ENCODE results near the gene DCAF5.
A peak's percentile ranks its signal among the peaks of the same experiment; 100 is the strongest.
"Not testable (repeated sequence)": the region's sequence is repeated elsewhere in the genome, so short reads cannot be mapped to it uniquely, and the experiment has no call there.

DCAF5 gene, protein sequence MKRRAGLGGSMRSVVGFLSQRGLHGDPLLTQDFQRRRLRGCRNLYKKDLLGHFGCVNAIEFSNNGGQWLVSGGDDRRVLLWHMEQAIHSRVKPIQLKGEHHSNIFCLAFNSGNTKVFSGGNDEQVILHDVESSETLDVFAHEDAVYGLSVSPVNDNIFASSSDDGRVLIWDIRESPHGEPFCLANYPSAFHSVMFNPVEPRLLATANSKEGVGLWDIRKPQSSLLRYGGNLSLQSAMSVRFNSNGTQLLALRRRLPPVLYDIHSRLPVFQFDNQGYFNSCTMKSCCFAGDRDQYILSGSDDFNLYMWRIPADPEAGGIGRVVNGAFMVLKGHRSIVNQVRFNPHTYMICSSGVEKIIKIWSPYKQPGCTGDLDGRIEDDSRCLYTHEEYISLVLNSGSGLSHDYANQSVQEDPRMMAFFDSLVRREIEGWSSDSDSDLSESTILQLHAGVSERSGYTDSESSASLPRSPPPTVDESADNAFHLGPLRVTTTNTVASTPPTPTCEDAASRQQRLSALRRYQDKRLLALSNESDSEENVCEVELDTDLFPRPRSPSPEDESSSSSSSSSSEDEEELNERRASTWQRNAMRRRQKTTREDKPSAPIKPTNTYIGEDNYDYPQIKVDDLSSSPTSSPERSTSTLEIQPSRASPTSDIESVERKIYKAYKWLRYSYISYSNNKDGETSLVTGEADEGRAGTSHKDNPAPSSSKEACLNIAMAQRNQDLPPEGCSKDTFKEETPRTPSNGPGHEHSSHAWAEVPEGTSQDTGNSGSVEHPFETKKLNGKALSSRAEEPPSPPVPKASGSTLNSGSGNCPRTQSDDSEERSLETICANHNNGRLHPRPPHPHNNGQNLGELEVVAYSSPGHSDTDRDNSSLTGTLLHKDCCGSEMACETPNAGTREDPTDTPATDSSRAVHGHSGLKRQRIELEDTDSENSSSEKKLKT

GRCh38 chr14:69152902-69153151, at the start of gene DCAF5:
TSS of gene DCAF5 (minus strand) at chr14:69153119. CDS start at chr14:69152978, 141 bp downstream.
- DNase-seq (ENCODE audit: low read depth, low spot score), result no peak

- no peak for DNase-seq (ENCODE audit: low read depth, low spot score)
These were observed 46.9 kb upstream of the DCAF5 start for GRCh38 chr14:69199786-69200185.

DNA sequence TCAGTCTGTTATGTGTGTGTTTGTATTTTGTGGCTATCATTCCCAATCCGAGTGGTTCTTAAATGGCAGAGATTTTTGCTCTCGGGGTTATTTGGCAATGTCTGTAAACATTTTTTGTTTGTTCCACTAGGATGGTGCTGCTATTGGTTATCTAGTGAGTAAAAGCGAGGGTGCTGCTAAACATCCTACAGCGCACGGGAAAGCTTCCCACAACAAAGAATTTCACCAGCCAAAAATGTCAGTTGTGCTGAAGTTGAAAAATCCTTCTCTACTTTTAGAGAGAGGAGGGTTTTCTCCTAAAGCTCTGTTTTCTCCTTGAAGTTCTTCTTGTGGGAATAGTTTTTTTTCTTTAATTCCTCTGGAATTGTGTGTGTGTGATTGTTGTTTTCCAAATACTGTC, 40.8 kb upstream of the DCAF5 start:
- DNase-seq (ENCODE audit: low read depth, low spot score), result no peak

GRCh38 chr14:69191340-69192111, 38.6 kb upstream of the DCAF5 start, which contains the start of gene EXD2:
TSS of gene EXD2 (plus strand) at chr14:69191498. CDS start at chr14:69209471, 17,973 bp downstream.
- peak; percentile 92 for DNase-seq (ENCODE audit: low read depth, low spot score)

GRCh38 chr14:69190191-69190590, 37.3 kb upstream of the DCAF5 start:
- DNase-seq (ENCODE audit: low read depth, low spot score), result no peak

DNA sequence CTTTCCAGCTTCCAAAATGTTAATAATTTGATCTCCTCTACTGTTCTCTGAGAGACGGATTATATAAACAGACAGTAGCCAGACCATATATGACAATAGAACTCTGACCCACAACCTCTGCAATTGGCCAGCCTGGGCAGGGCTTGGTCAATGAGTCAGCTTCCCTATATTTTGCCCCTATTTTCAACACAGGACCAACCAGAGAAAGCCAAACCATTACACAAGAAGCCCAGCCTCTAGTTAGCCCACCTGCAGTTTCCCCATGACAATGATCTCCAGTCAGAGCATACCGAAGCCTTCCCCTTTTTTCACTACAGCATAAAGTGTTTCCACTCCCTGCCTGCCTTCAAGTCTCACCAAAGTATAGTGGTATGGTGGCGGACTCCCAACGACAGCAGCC, 30.8 kb upstream of the DCAF5 start:
- peak; percentile 51 for DNase-seq (ENCODE audit: low read depth, low spot score)

DNA sequence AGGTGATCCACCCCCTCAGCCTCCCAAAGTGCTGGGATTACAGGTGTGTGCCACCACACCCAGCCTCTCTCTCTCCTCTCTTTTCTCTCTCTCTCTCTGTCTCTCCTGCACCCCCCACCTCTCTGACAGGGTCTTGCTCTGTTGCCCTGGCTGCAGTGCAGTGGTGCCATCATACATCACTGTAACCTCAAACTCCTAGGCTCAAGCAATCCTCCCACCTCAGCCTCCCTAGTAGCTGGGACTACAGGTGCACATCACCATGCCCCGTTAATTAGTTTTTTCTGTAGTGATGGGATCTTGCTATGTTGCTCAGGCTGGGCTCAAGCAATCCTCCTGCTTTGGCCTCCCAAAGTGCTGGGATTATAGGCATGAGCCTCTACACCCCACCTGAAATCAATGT, 29.7 kb upstream of the DCAF5 start:
- DNase-seq (ENCODE audit: low read depth, low spot score), result not testable (repeated sequence)

- no peak for DNase-seq (ENCODE audit: low read depth, low spot score)
These were observed 28.6 kb upstream of the DCAF5 start for GRCh38 chr14:69181491-69181890.

- DNase-seq (ENCODE audit: low read depth, low spot score), result no peak
These were observed 22.2 kb upstream of the DCAF5 start for GRCh38 chr14:69175130-69175529.

- DNase-seq (ENCODE audit: low read depth, low spot score), result no peak
These were observed 18.6 kb upstream of the DCAF5 start for GRCh38 chr14:69171569-69171968.

DNA sequence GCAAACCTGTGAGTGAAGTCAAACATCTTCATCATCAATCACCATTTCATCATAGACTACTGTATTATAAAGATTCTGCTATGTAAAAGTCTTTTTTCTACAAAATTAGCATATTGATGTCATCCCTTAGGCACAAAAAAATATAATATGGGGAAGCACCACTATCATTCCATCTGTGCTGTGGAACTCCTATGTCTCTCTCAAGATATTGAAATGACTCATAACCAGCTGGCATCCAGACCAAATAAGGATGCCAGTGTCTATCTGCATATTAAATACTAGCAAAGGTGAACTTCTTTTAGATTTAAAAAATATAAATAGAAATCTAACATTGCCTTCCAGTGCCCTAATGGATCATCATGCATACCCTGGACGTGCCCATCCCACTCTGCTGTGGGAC, 17.9 kb upstream of the DCAF5 start:
- DNase-seq (ENCODE audit: low read depth, low spot score), result no peak

- not testable (repeated sequence) for DNase-seq (ENCODE audit: low read depth, low spot score)
These were observed 12.9 kb upstream of the DCAF5 start for GRCh38 chr14:69165787-69166186.

GRCh38 chr14:69161590-69161989, 8.7 kb upstream of the DCAF5 start:
- DNase-seq (ENCODE audit: low read depth, low spot score), result no peak

- no peak for DNase-seq (ENCODE audit: low read depth, low spot score)
These were observed 3.3 kb upstream of the DCAF5 start for GRCh38 chr14:69156224-69156623.

GRCh38 chr14:69154779-69155178, 1.9 kb upstream of the DCAF5 start:
- DNase-seq (ENCODE audit: low read depth, low spot score), result no peak

- DNase-seq (ENCODE audit: low read depth, low spot score), result no peak
These were observed 953 bp upstream of the DCAF5 start for GRCh38 chr14:69153873-69154270.

- peak; percentile 95 for DNase-seq (ENCODE audit: low read depth, low spot score)
These were observed 393 bp upstream of the DCAF5 start for GRCh38 chr14:69153152-69153872.

DNA sequence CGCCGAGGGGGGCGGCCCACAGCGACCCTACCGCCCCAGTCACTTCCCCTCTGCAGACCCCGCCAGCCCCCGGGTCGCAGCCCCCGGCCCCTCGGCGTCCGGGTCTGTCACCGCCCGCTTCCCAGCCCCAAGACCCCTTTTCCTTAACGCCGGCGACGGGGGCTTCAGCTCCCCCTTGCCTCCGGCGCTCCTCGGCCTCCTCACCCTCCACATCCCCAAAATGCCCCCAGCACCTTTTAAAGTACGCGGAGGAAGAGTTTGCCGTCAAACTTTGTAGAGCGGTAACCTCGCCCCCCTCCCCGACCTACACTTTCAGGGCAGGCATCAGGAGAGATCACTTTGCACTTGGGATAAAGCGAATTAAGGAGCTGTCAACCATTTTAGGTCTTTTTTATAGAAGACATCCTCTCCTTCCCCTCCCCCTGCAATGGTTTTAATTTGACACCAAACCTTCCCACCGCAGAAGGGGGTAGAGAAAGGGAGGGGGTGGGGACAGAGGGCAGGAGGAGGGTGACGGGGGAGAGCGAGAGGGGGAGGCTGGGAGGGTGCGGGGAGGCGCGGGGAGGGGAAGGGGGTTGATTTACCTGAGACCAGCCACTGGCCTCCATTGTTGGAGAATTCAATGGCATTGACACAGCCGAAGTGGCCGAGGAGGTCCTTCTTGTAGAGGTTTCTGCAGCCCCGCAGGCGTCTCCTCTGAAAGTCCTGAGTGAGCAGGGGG, 578 bp downstream of the DCAF5 start:
- peak; percentile 26 for DNase-seq (ENCODE audit: low read depth, low spot score)

DNA sequence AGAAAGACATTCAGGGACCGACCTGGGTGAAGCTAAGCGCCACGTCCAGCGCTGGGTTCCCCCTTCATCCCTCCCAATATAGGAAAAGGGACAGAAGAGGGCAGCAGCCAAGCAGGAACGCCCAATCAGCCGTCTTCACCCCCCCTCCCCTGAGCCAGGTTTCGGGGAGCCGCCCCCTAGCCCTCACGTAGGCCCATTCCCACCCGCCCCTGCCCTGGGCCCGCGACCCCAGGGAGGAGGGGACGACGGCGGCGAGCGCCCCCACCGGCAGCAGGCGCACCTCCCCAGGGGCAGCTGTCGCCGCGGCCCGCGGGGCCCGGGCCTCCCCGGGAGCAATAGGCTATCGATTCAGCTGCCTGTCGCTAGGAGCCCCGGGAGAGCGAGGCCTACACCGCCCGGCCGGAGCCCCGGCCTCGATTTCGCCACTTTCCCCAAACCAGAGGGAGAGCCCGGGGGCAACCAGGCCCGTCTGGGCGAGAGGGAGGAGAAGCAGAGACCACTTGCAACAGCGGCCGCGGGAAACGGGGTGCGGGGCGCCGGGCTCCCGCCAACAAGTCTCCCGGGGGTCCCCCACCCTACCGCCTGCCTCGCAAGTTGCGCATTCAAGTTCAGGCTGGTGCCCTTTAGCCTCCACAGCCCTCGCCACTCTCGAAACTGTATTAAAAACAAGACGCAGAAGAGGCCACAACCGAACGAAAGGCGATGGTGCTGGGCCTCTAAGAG, 1.3 kb downstream of the DCAF5 start:
- peak; percentile 85 for DNase-seq (ENCODE audit: low read depth, low spot score)
